ENCODE results near the gene FANCE. TPM values are rescaled to one million over a fixed set of nuclear protein-coding genes. Genes with fewer than 3 reads are reported as not detected.

Gene FANCE
- polyA plus RNA-seq, 1 donor from 2014 or later = 7.1 TPM

GRCh38 chr6:35508027-35508426, 55.9 kb downstream of the FANCE start:
- Histone ChIP-seq H3K36me3 (ENCODE audit: insufficient read depth, low read length) (no peaks in the 10 kb centered on the region), H3K9ac (ENCODE audit: low read length) (no peak overlapping the region), H3K9me2 (ENCODE audit: insufficient read depth, low read length) (no peaks in the 10 kb centered on the region), H4K20me1 (ENCODE audit: insufficient read depth) (no peaks in the 10 kb centered on the region), H3F3A (ENCODE audit: insufficient read depth, low read length, poor library complexity, severe bottlenecking) (no peaks in the 10 kb centered on the region), H3K4me2 (ENCODE audit: low read length) (no peak overlapping the region), H2AFZ (ENCODE audit: low read depth, low read length) (no peak overlapping the region), H3K27me3 (ENCODE audit: insufficient read depth, low read depth, low read length) (no peaks in the 10 kb centered on the region), H3K79me2 (replicated peaks; ENCODE audit: insufficient read depth, low read length) (no peaks in the 10 kb centered on the region), H3K4me3 (ENCODE audit: low read length) (no peak overlapping the region), H3K27ac (ENCODE audit: low read length) (no peak overlapping the region), H3K9me3 (ENCODE audit: low read length) (no peaks in the 10 kb centered on the region)
- TF ChIP-seq EP300 (conservative IDR thresholded peaks at IDR 0.05; ENCODE audit: poor library complexity, severe bottlenecking) (no peak), CTCF (IDR thresholded peaks at IDR 0.05; ENCODE audit: poor library complexity, severe bottlenecking) (no peak), TAF1 (IDR thresholded peaks at IDR 0.05; ENCODE audit: low read depth) (no peak), SMC3 (conservative IDR thresholded peaks at IDR 0.05; ENCODE audit: poor library complexity) (no peak), EZH2 (IDR thresholded peaks at IDR 0.05; ENCODE audit: borderline replicate concordance, insufficient read depth, low read length, poor library complexity, severe bottlenecking) (no peak)

- Histone ChIP-seq H4K20me1 (ENCODE audit: insufficient read depth) (no peaks in the 10 kb centered on the region), H3K9me2 (ENCODE audit: insufficient read depth, low read length) (no peaks in the 10 kb centered on the region), H2AFZ (ENCODE audit: low read depth, low read length) (no peak overlapping the region), H3K4me3 (ENCODE audit: low read length) (no peak overlapping the region), H3K36me3 (ENCODE audit: insufficient read depth, low read length) (no peaks in the 10 kb centered on the region), H3K27me3 (ENCODE audit: insufficient read depth, low read depth, low read length) (no peaks in the 10 kb centered on the region), H3K9me3 (ENCODE audit: low read length) (no peaks in the 10 kb centered on the region), H3K9ac (ENCODE audit: low read length) (no peak overlapping the region), H3K79me2 (replicated peaks; ENCODE audit: insufficient read depth, low read length) (no peaks in the 10 kb centered on the region), H3K4me2 (ENCODE audit: low read length) (no peak overlapping the region), H3F3A (ENCODE audit: insufficient read depth, low read length, poor library complexity, severe bottlenecking) (no peaks in the 10 kb centered on the region), H3K27ac (ENCODE audit: low read length) (no peak overlapping the region)
- no peak for TF ChIP-seq RAD21 (conservative IDR thresholded peaks at IDR 0.05)
- no peak for TF ChIP-seq TAF1 (IDR thresholded peaks at IDR 0.05; ENCODE audit: low read depth)
- no peak for TF ChIP-seq POLR2AphosphoS5 (IDR thresholded peaks at IDR 0.05)
- no peak for TF ChIP-seq MXI1 (conservative IDR thresholded peaks at IDR 0.05; ENCODE audit: poor library complexity, severe bottlenecking)
- TF ChIP-seq EZH2 (IDR thresholded peaks at IDR 0.05; ENCODE audit: borderline replicate concordance, insufficient read depth, low read length, poor library complexity, severe bottlenecking) = no peak
- TF ChIP-seq CTCF (IDR thresholded peaks at IDR 0.05; ENCODE audit: poor library complexity, severe bottlenecking) = no peak
Observed at GRCh38 chr6:35508542-35508941, 56.4 kb downstream of the FANCE start.

GRCh38 chr6:35510916-35511561, 58.9 kb downstream of the FANCE start:
- Histone ChIP-seq H4K20me1 (ENCODE audit: insufficient read depth) (no peaks in the 10 kb centered on the region), H2AFZ (ENCODE audit: low read depth, low read length) (no peak overlapping the region), H3K4me2 (ENCODE audit: low read length) (no peak overlapping the region), H3K9ac (ENCODE audit: low read length) (no peak overlapping the region), H3K36me3 (ENCODE audit: insufficient read depth, low read length) (no peaks in the 10 kb centered on the region), H3K9me2 (ENCODE audit: insufficient read depth, low read length) (no peaks in the 10 kb centered on the region), H3K27me3 (ENCODE audit: insufficient read depth, low read depth, low read length) (no peaks in the 10 kb centered on the region), H3K79me2 (replicated peaks; ENCODE audit: insufficient read depth, low read length) (no peaks in the 10 kb centered on the region), H3K4me3 (ENCODE audit: low read length) (no peak overlapping the region), H3K9me3 (ENCODE audit: low read length) (no peaks in the 10 kb centered on the region), H3K27ac (ENCODE audit: low read length) (no peak overlapping the region), H3F3A (ENCODE audit: insufficient read depth, low read length, poor library complexity, severe bottlenecking) (no peaks in the 10 kb centered on the region)
- TF ChIP-seq RAD21 (conservative IDR thresholded peaks at IDR 0.05) (no peak), POLR2AphosphoS5 (IDR thresholded peaks at IDR 0.05) (no peak), TAF1 (IDR thresholded peaks at IDR 0.05; ENCODE audit: low read depth) (no peak), EZH2 (IDR thresholded peaks at IDR 0.05; ENCODE audit: borderline replicate concordance, insufficient read depth, low read length, poor library complexity, severe bottlenecking) (no peak), MXI1 (conservative IDR thresholded peaks at IDR 0.05; ENCODE audit: poor library complexity, severe bottlenecking) (no peak), REST (IDR thresholded peaks at IDR 0.05; ENCODE audit: borderline replicate concordance) (no peak), EP300 (conservative IDR thresholded peaks at IDR 0.05; ENCODE audit: poor library complexity, severe bottlenecking) (no peak), CTCF (IDR thresholded peaks at IDR 0.05; ENCODE audit: poor library complexity, severe bottlenecking) (no peak), SMC3 (conservative IDR thresholded peaks at IDR 0.05; ENCODE audit: poor library complexity) (no peak)
